Measurements from ENCODE around the gene CDH4.

Gene CDH4

DNA sequence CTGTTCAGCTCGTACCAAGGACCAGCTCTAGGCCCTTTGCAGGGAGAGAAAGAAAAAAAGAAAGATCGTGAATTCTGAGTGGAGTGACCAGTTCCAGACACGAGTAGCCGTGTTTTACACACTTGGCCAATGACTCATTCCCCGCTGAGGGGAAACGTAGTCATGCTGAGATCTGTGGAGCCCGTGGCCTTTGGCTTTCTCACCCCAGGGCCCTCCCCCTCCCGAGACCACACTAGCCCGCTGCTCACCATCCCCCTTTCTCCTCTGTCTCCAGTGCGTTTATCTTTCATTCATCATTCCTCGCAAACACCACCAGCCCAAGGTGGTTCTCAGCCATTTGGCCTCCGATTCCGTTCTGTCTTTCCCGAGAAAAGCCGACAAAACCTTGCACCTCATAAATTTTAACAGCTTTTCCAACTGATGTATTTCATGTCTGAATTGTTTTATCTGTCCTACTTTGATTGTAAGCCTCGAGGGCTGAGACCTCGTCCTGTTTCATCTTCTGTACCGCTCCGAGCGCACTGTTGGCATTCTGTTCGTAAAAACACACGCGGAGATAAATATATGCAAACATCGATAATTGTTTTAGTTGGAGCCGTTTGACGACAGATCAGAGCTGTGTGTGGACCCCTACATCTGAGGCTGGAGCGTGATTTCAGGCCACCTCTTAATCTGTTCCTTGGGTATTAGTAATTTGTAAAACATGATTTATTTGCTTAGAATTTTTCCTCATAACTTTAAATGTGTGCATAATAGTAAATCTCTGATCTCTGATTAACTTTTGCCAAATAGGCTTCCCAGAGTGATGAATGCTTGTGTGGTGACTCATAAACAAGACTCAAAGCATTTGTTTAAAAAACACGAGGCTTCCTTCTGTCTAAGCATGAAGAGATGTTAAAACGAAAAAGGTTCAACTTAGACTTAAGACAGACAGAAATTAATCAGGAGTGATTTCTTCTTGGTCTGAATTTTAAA is 336.6 kb downstream of the CDH4 start:
- no peak for DNase-seq (ENCODE audit: low read depth in 1 of 2, low spot score in 1 of 2)
- TF ChIP-seq JUND (IDR thresholded peaks at IDR 0.05; ENCODE audit: low read depth): no peak
- in situ Hi-C loops (cut with HindIII; ENCODE audit: low pct_unique_long_range_greater_than_20kb, low sequenced_read_pairs): no loop called here

DNA sequence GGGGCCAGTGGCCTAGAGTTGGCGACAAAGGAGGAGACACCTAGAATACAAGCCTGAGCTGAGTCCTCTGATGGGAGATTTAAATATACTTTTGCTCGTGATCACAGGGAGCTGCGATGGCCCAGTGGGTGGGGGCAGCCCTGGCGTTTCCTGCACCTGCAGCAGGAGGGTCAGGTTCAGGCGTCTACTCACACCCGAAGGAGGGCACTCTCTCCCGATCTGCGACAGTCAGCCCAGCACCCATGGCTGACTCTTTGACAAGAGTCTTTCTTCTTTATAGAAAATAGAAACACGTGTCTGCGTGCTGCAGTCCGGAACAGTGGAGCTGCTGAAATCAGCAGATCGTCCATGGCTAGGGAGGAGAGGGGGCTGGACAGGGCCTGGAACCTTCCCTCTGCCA is 338.2 kb downstream of the CDH4 start:
- DNase-seq (ENCODE audit: low read depth in 1 of 2, low spot score in 1 of 2): no peak
- in situ Hi-C loops (cut with HindIII; ENCODE audit: low pct_unique_long_range_greater_than_20kb, low sequenced_read_pairs): no loop called here
- TF ChIP-seq JUND (IDR thresholded peaks at IDR 0.05; ENCODE audit: low read depth): no peak

DNA sequence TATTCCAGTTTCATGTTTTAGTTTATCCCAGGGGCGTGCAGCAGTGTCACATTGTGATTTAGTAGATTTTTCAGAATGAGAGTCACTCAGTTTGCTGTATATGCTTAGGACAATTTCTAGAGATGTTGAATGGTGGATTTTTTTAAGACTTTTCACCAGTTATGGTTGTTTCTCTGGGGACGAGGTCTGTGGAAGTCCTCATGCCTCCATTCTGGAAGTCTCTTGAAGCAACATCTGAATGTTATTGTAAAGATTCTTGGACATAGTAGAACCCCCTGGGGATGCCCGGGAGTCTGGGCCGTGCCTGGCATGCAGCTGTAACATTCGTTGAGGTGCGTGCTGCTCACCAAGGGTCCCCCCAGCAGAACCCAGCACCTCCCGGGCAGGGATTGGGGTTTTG is 341.5 kb downstream of the CDH4 start:
- in situ Hi-C loops (cut with HindIII; ENCODE audit: low pct_unique_long_range_greater_than_20kb, low sequenced_read_pairs): no loop called here
- no peak for DNase-seq (ENCODE audit: low read depth in 1 of 2, low spot score in 1 of 2)
- no peak for TF ChIP-seq JUND (IDR thresholded peaks at IDR 0.05; ENCODE audit: low read depth)

DNA sequence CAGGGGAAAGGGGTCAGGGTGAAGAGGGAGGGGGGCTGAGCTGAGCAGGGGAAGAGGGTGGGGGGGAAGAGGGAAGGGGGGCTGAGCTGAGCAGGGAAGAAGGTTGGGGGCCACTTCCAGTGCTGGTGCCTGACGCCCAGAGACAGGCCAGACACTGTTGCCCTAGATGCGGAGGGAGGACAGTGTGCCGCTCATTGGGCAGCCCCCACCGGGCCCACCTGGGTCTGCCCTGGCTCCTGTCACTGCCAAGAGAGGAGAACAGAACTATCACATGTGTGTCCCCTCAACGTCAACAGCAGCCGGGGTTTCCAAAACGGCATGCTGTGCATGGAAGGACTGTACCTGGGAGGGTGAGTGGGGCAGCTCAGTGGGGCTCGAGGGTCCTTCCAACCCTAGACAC is 342.1 kb downstream of the CDH4 start:
- no peak for TF ChIP-seq JUND (IDR thresholded peaks at IDR 0.05; ENCODE audit: low read depth)
- in situ Hi-C loops (cut with HindIII; ENCODE audit: low pct_unique_long_range_greater_than_20kb, low sequenced_read_pairs): no loop called here
- no peak for DNase-seq (ENCODE audit: low read depth in 1 of 2, low spot score in 1 of 2)

DNA sequence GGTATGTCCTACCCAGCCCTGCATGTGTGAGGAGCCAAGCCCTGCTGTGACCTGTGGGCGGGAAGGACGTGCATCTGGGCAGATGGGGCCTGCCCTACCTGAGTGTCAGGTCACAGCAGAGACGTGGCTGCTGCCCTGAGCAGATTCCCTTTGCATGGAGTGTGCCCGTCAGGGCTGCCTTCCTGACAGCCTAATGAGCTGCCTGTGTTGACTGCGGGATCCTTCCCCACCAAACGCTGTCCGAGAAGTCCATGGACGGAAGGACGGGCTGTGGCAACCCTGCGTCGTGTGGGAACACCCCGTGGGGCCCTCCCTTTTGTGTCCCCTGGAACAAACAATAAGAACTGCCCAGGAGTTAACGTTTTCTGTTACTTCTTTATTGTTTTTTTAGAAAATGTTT is 343.2 kb downstream of the CDH4 start:
- in situ Hi-C loops (cut with HindIII; ENCODE audit: low pct_unique_long_range_greater_than_20kb, low sequenced_read_pairs): no loop called here
- TF ChIP-seq JUND (IDR thresholded peaks at IDR 0.05; ENCODE audit: low read depth): no peak
- no peak for DNase-seq (ENCODE audit: low read depth in 1 of 2, low spot score in 1 of 2)

DNA sequence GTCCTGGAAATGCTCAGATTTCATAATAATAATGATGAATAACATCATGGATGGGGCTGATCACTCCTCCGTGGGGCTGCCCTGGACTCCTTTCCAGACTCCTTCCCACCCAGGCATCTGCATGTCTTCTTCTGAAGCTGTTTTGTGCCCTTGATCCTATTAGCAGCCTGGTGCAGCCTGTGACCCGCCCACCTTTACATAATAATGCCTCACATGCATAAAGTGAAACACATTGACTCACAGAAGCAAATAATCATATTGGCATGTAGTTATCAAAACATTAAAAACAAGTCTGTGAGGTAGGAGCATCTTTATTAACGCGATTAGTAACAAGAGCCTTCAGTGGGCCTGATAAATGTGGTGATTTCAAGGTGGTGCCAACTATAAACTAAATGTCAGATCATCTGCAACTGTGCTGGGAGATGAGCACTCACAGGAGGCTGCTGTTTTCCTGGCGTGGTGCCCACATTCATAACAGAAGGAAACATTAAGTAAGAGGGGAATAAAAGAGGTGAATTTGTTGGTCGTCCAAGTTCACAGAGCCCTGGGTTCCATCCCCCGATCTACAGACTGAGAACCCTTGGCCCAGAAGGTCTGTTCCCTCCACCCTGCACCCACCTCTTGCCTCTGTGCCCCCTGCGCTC is 344.7 kb downstream of the CDH4 start:
- no peak for TF ChIP-seq JUND (IDR thresholded peaks at IDR 0.05; ENCODE audit: low read depth)
- no peak for DNase-seq (ENCODE audit: low read depth in 1 of 2, low spot score in 1 of 2)
- in situ Hi-C loops (cut with HindIII; ENCODE audit: low pct_unique_long_range_greater_than_20kb, low sequenced_read_pairs): no loop called here

DNA sequence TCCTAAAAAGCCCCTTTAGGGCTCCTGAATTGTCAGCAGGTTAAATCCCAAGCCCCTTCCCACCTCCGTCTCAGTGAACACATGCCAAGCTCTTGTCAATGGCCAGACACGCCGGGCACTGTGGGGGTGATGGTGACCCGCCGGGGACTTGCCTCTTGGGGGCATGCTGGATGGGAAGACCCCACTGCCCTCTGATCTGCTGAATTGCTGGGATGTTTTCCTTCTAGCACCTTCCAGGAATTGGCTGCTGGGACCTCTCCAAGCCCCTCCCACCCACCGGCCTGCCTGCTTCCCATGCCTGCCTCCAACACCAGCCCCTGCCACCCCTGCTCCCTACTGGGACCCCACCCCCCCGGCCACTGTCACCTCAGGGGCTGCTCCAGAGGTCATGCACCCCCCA is 345.9 kb downstream of the CDH4 start:
- in situ Hi-C loops (cut with HindIII; ENCODE audit: low pct_unique_long_range_greater_than_20kb, low sequenced_read_pairs): no loop called here
- TF ChIP-seq JUND (IDR thresholded peaks at IDR 0.05; ENCODE audit: low read depth): no peak
- no peak for DNase-seq (ENCODE audit: low read depth in 1 of 2, low spot score in 1 of 2)

DNA sequence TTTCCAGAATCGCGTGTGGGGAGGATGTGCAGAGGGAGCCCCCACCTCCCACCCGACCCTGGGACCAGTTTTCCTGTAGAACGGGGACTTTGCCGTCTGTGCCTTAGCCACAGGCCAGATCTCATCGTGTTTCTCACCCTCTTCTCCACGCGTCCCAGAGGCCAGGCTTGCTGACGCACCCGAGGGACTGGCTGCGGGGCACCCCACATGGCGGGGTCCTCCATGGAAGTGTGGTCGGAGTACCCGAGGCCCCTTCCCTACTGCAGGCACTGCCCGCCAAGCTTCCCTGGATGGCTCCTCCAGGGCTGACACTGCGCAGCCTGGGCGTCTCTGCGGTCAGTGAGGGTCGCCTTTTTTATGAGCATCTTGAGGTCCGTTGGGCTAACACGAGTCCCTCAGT is 346.5 kb downstream of the CDH4 start:
- DNase-seq (ENCODE audit: low read depth in 1 of 2, low spot score in 1 of 2): no peak
- in situ Hi-C loops (cut with HindIII; ENCODE audit: low pct_unique_long_range_greater_than_20kb, low sequenced_read_pairs): no loop called here
- TF ChIP-seq JUND (IDR thresholded peaks at IDR 0.05; ENCODE audit: low read depth): no peak

DNA sequence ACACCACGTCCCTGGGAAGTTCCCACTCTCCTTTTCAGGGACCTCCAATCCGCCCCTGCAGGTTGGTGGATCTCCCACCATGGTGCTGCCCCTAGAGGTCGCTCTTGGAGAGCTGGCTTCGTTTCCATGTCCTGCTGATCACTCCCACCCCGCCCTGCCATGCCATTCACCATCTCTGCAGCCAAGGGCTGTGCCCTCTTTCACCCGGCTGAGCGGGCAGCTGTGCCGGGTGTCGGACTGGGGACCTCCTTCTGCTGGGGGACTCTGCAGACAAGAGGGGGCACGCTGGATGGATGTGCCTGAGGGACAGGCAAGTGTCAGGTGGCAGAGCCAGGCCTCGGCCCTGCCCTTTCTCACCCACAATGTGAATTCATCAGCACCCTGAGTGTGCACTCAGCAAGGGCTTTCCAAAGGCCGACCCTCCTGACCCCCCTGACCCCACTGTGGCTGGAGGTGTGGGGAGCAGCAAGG is 347.0 kb downstream of the CDH4 start:
- in situ Hi-C loops (cut with HindIII; ENCODE audit: low pct_unique_long_range_greater_than_20kb, low sequenced_read_pairs): no loop called here
- DNase-seq (ENCODE audit: low read depth in 1 of 2, low spot score in 1 of 2): no peak
- no peak for TF ChIP-seq JUND (IDR thresholded peaks at IDR 0.05; ENCODE audit: low read depth)

DNA sequence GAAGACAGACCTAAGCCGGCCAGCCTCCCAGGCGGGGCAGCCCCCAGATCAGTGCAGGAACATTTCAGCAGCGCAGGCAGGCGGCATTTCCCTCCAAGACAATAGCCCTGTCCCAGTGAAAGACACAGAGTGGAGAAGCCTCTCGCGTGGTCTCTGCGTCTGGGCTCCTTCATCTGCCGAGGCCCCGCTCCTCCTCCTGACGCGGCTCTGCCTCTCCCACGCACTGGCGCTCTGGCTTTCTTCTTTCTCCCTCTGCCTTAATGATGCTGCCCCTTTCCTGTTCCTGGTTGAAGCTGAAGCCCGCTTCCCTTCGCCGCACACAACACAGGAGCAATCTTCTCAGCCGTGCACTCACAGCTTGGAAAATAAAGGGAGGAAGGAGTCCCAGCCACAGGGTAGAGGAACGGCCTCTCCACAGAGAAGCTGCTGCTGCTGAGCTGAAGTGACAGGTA is 347.5 kb downstream of the CDH4 start:
- DNase-seq (ENCODE audit: low read depth in 1 of 2, low spot score in 1 of 2): no peak
- TF ChIP-seq JUND (IDR thresholded peaks at IDR 0.05; ENCODE audit: low read depth): no peak
- in situ Hi-C loops (cut with HindIII; ENCODE audit: low pct_unique_long_range_greater_than_20kb, low sequenced_read_pairs): no loop called here

DNA sequence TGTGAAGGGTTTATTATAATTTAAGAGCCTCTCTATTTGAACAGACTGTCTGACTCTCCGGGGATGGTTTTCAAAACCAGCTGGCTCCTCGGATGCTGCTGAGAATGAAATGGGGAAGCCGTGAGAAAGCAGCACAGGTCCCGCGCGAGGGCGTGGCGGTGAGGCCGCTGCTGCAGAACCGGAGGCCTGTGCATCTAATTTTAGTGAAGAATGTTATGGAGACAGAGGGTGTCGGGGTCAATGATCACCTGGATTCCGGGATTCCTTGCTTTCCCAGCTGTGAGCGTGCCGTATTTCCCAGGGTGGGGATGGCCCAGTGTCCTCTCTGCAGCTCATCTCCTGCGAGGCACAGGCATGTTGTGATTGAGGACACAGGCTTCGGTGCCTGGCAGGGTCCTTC is 348.0 kb downstream of the CDH4 start:
- DNase-seq (ENCODE audit: low read depth in 1 of 2, low spot score in 1 of 2): no peak
- in situ Hi-C loops (cut with HindIII; ENCODE audit: low pct_unique_long_range_greater_than_20kb, low sequenced_read_pairs): no loop called here
- TF ChIP-seq JUND (IDR thresholded peaks at IDR 0.05; ENCODE audit: low read depth): no peak

DNA sequence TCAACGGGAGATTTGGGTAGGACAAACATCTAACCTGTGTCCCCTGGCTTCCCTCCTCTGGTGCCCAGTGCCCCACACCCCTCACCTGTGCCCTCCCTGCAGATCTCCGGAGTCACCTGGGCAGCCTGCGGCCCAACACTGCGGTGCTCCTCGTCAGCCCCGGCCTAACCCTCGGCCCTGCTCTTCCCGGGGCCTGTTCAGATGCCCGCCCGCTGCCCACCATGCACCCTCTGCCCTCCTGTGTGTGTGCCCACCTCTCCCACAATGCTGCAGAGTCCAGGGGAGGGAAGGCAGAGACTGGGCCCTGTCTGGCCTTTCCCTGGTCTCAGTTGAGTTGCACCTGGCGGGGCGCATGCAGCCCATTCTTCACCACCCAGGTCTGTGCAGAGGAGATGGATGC is 349.3 kb downstream of the CDH4 start:
- no peak for DNase-seq (ENCODE audit: low read depth in 1 of 2, low spot score in 1 of 2)
- TF ChIP-seq JUND (IDR thresholded peaks at IDR 0.05; ENCODE audit: low read depth): no peak
- in situ Hi-C loops (cut with HindIII; ENCODE audit: low pct_unique_long_range_greater_than_20kb, low sequenced_read_pairs): no loop called here

DNA sequence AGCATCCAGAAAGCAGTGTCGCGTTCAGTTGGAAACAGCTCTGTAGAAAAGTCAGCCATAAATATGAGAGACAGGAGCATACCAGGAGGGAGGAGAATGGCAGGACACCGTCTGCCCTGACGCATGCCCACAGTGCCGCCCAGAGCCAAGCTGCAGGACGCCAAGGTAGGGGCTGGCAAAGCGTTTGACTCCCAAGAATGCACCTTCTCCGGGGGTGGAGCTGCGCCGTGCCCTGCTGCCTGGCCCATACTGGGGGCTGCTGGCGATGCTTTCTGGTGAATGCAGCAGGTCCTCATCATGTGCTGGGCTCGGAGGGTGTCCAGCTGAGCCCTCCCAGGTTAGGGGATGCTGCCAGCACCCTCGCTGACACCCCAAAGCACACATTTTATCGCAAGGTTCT is 349.8 kb downstream of the CDH4 start:
- in situ Hi-C loops (cut with HindIII; ENCODE audit: low pct_unique_long_range_greater_than_20kb, low sequenced_read_pairs): no loop called here
- TF ChIP-seq JUND (IDR thresholded peaks at IDR 0.05; ENCODE audit: low read depth): no peak
- no peak for DNase-seq (ENCODE audit: low read depth in 1 of 2, low spot score in 1 of 2)

All from T47D (cell line).